HG02798 (cell line): Measurements from ENCODE around the gene HOXD12.

Experiments used
- ATAC-seq: cut with Tn5 transposase; IDR thresholded peaks from one replicate; pipeline ENCODE4 v1.9.1; 2021; ENCODE audit warnings: mild to moderate bottlenecking; ENCODE audit not compliant: unreplicated experiment, poor library complexity

The HOXD12 gene

DNA sequence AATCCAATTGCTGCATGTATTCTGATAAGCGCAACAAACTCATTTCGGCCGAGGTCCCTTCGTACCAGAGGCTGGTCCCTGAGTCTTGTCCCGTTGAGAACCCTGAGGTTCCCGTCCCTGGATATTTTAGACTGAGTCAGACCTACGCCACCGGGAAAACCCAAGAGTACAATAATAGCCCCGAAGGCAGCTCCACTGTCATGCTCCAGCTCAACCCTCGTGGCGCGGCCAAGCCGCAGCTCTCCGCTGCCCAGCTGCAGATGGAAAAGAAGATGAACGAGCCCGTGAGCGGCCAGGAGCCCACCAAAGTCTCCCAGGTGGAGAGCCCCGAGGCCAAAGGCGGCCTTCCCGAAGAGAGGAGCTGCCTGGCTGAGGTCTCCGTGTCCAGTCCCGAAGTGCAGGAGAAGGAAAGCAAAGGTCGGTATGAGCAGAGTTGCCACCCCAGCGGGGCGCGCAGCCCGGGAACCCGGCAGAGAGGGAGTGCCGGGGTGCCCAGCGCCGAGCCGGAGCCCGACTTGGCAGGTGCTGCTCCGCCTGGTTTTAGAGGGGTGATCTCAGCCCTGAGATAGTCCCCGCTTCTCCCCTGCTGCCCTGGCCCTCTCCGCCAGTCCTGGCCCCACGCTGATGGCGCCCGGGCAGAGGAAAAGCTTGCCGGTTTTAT, 17.7 kb downstream of the HOXD12 start:
- ATAC-seq, result no peak

DNA sequence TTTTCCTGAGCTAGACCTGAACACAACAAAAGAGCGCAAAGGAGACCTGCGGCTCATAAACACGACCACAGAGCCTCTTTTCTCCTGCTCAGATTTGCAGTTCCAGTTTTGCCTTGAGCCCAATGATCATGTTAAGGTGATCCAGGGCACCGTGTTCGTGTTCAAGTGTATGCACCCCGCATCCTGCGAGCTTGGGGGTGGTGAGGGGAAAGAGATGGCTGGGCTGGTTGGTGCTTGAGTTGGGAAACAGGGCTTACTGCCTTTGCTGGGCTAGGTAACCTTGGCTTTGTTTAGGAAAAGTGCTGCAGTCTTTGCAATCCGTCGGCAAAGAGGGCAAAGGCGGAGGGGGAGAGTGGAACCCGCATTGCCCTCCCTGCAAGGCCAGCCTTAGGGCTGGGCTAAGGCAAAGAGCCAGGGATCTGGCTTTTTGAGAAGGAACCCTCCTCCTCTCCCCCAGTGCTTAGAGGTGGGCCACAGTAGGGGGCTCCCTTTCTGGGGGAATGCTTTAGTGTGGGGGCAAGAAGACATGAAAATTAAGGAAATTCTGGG, 18.3 kb downstream of the HOXD12 start:
- no peak for ATAC-seq

- peak; percentile 56 for ATAC-seq
Observed at GRCh38 chr2:176118601-176119339, 19.2 kb downstream of the HOXD12 start.

DNA sequence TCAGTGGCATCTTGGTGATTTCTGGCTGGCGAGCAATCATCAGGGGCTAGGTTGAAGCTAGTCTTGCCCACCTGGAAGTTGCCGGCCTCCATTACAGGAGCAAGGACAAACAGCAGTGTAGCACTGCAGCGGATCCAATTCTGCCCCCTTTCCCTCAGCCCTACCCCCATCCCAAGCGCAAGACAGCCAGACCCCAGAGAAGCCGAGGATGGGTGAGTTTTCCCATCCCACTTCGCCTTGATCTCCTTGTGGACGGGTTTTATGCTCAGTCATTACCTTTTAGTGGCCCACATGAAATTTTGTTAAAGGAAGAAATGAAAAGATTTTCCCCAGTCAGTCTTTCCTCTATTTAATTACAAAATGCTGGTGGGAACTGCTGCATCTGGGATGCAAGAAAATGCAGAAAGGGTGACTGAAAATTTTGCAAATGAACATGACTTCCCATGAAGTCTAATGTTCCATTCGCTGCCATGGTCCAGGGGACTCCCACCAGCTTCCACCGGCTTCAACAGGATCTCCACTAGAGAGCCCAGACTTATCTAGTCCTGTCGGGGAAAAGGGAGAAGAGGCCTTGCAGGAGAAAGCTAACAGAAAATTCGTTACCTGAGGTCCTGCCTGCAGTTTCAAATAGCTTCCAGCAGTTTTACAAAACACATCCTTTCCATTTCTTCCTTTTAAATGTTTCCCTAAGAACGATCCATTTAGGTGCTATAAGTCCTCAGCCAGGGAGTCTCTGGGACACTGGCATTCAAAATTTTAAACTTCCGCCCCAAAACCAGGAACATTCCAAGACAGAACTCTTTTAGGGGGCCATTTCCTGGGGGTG, 21.0 kb downstream of the HOXD12 start:
- ATAC-seq, result no peak

DNA sequence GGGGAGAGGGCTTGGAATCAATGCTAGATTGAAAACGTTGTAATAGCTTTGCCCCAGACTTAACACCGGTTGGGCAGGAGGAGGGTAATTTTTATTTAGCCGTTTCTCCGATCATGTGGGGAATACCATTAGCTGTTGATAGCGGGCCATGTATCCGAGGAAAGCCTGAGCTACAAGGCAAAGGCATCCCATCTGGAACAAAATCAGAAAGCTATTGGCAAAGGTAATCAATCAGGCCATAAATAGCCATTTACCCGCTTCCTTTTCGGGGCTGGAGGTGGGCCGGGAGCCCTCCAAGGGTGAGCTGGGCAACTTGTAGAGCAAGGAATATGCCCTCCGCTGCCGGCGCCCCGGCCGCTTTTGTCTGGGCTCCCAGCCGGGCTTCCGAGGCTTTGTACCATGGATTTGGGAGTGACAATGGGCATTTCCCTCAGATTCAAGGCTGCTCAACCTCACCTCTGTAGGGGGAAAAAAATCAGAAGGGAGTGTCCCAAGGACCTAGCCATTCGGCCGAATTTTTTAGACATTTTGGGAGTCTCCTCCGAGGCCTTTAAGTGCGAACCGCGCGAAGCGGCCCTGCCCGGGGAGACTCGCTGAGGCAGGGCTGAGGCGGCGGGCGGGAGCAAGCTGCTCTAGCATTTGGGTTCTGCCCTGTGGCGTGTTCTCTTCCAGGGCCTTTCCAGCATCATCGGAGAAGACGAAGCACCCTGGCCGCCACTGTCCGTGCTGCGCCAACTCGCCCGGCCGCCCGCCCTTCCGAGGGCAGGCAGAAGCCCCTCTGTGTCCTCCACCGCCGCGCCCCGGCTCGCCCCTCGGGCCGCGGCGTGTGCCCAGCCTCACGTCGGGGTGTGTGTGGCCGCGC, 21.8 kb downstream of the HOXD12 start:
- no peak for ATAC-seq

- no peak for ATAC-seq
Observed at GRCh38 chr2:176122052-176122682, 22.6 kb downstream of the HOXD12 start.

GRCh38 chr2:176122683-176123410, 23.3 kb downstream of the HOXD12 start, which contains the start of gene HOXD9:
Gene HOXD9 (plus strand): TSS chr2:176122719. CDS start chr2:176122769, 50 bp downstream.
- ATAC-seq, result no peak

DNA sequence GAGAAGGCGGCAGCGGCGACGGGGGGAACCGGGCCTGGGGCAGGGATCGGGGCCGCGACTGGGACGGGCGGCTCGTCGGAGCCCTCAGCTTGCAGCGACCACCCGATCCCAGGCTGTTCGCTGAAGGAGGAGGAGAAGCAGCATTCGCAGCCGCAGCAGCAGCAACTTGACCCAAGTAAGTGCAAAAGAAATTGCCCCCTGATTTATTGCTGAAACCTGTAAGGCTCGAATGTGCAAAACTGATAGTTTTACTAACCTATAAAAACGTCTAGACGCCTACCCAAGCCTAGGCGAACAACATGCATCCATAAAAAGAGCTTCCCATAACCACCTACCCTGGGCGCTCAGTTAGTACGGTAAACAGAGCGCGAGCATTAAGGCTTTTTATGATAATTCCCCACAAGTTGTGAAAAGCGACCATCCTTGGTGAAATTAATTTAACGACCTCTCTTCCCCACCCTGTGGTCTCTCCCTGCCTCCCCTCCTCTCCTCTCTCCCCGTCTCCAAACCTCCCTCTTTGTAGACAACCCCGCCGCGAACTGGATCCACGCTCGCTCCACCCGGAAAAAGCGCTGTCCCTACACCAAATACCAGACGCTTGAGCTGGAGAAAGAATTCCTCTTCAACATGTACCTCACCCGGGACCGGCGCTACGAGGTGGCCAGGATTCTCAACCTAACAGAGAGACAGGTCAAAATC, 24.0 kb downstream of the HOXD12 start:
- ATAC-seq, result no peak

DNA sequence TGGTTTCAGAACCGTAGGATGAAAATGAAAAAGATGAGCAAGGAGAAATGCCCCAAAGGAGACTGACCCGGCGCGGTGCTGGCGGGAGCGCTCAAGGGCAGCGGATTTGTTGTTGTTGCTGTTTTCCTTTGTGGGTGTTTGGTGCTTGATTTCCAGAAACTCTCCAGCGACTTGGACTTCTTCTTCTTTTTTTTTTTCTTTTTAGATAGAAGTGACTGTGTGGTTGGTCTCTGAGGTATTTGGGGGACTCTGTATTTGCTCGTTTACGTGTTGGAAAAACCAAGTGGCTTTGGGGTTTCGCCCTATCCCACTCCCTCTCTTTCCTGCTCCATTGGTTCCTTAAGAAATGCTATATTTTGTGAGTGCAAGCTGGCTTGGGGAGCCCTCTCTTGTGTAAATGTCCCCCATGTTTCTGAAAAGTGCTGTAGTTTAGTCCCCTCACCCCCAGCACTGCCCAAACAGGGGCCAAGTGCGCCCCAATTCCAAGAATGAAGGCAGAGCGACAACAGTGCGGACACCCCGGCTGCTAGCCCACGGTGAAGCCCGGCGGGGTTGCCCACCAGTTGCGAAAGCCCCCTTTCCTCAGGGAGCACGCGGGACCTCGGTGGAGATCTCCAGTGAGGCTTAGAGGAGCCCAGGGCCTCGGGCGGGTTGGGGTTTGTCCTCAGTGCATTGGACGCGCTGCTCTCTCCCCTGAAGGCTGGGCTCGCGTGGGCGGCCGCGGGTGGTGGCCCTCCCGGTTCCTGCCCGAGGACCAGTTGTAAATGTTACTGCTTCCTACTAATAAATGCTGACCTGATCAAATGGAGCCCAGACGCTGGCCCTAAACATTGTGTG, 24.7 kb downstream of the HOXD12 start:
- no peak for ATAC-seq

- ATAC-seq, result no peak
Observed at GRCh38 chr2:176124947-176125771, 25.6 kb downstream of the HOXD12 start.

- ATAC-seq, result no peak
Observed at GRCh38 chr2:176125772-176126054, 26.1 kb downstream of the HOXD12 start.

DNA sequence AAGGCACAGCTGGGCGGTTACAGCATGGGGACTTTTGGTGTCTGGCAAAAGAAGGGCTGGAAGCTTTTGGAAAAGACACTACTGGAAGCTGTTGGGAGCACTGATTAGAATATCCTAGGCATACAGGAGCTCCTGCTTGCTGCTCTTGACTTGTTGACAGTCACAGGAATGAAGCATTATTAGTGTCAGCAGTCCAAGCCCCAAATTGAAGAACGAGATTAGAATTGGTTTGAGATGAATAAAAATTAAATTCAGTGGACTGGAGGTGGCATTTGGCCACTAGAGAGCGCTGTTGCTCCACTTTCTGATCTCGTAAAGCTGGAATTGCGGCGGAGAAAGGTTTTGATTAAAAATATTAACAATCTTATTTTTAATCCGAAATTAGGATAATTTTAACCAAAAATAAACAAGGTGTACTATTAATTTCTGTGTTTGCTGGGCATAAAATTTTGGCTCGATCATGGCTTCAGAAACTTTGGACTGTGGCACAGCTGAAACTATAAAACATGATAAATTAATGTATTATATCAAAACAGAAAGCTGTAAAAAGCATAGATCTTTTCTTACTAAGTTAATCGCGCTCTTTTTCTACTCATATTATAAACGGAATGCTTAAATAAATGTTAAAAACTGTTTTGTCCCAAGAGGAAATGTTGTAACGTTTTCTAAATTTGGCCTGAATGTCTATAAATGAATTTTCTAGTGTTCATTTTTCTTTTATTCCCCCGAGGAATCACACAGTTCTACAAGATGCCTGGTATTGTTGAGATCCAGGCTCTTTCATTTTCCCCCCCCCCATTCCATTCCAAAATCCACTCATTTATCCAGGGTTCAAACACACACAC, 27.6 kb downstream of the HOXD12 start:
- ATAC-seq, result no peak

DNA sequence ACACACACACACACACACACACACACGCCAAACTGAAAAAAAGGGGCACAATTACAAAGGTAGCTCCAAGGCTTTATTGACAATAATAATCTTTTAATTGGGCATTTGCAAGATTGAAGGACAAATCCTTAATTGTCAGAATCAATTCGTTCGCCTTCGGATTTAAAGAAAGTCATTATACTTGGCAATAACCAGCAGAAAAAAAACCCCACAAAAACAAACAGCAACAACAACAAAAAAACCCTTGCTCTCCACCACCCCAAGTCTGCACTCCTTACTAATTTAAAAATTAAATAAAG, 28.1 kb downstream of the HOXD12 start:
- no peak for ATAC-seq

GRCh38 chr2:176128172-176128981, 28.8 kb downstream of the HOXD12 start:
- ATAC-seq, result no peak
